ENCODE measurements around the gene TMEM108.
"Not testable (repeated sequence)": the region's sequence is repeated elsewhere in the genome, so short reads cannot be mapped to it uniquely, and the experiment has no call there.

The TMEM108 gene

DNA sequence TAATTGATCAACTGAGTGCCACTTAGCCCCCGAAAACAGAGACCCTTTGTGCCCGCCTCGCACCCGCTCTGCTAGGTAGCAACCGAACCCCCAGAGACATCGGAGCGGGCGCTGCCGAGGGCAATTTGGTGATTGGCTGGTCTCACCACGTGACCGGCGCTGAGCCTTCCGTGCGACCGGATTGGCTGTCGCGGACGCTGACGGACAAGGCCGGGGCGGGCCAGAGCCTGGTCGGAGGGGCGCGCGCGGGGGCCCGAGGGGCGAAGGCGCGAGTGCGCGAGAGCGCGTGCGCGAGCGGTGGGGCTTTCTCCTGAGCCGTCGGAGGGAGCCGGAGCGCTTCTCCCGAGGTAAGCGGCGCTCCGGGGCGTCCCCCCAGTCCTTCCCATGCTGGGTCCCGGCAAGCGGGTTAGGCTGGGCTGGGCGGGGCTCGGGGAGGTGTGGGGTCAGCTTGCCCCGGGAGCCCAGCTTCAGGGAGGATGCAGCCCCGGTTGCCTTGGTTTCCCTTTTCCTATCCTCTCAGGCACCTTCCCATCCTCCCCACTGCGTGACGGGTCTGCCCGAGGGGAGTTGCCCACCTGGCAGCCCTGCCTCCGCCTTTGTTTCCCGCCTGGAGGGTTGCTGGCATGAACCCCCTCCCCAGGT lies at the start of gene TMEM108:
TMEM108 (plus strand) TSS at position 303 of the 642 bp plus-strand sequence.
- peak; percentile 88 for ATAC-seq
- peak; percentile 41; the same call in 1 of the 2 replicates for TF ChIP-seq TSHZ2 (CRISPR knock-in tag; IDR thresholded peaks at IDR 0.05)
- TF ChIP-seq PPARA (CRISPR knock-in tag; IDR thresholded peaks at IDR 0.05; ENCODE audit: borderline replicate concordance): no peak

DNA sequence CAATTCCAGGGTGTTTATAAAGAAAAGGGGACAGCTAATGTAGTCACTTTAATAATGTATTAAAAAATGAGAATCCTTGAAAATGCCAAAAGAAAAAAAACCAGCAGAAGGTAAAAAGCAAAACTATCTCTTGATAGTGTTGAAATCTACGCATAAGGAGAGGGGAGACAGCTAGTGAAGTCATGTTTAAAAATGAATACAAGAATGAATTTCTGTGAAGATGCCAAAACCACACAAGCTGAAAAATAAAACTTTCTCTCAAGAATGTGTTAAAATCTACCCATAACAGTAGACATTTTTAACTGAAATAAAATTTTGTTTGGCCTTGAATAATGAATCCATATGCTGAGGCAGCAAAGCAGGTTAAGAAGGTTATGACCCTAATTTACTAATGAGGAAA lies 42.2 kb upstream of the TMEM108 start:
- TF ChIP-seq BACH2 (CRISPR knock-in tag; IDR thresholded peaks at IDR 0.05; ENCODE audit: borderline replicate concordance) (no peak), PPARA (CRISPR knock-in tag; IDR thresholded peaks at IDR 0.05; ENCODE audit: borderline replicate concordance) (no peak), ARNTL (CRISPR knock-in tag; IDR thresholded peaks at IDR 0.05; ENCODE audit: borderline replicate concordance, low read depth) (no peak), CSRNP3 (CRISPR knock-in tag; IDR thresholded peaks at IDR 0.05) (no peak), ZNF8 (CRISPR knock-in tag; IDR thresholded peaks at IDR 0.05) (no peak), CSDC2 (CRISPR knock-in tag; IDR thresholded peaks at IDR 0.05) (no peak), SNAI2 (CRISPR knock-in tag; IDR thresholded peaks at IDR 0.05) (no peak), POU6F1 (CRISPR knock-in tag; IDR thresholded peaks at IDR 0.05; ENCODE audit: borderline replicate concordance, low read depth) (no peak), ZNF565 (CRISPR knock-in tag; conservative IDR thresholded peaks at IDR 0.05; ENCODE audit: low read depth) (no peak), OSR1 (CRISPR knock-in tag; IDR thresholded peaks at IDR 0.05) (no peak), ESRRG (CRISPR knock-in tag; IDR thresholded peaks at IDR 0.05) (no peak), TCF4 (CRISPR knock-in tag; IDR thresholded peaks at IDR 0.05; ENCODE audit: borderline replicate concordance) (no peak), ZFP30 (CRISPR knock-in tag; IDR thresholded peaks at IDR 0.05) (no peak), TOX (CRISPR knock-in tag; IDR thresholded peaks at IDR 0.05; ENCODE audit: borderline replicate concordance) (no peak), ZFP3 (CRISPR knock-in tag; IDR thresholded peaks at IDR 0.05) (no peak), ISL1 (CRISPR knock-in tag; IDR thresholded peaks at IDR 0.05) (no peak), GLIS3 (CRISPR knock-in tag; IDR thresholded peaks at IDR 0.05) (no peak)

GRCh38 chr3:132997404-132998185 lies 40.6 kb upstream of the TMEM108 start:
- TF ChIP-seq ZFP3 (CRISPR knock-in tag; IDR thresholded peaks at IDR 0.05) (no peak), CSDC2 (CRISPR knock-in tag; IDR thresholded peaks at IDR 0.05) (no peak), POU6F1 (CRISPR knock-in tag; IDR thresholded peaks at IDR 0.05; ENCODE audit: borderline replicate concordance, low read depth) (no peak), CSRNP3 (CRISPR knock-in tag; IDR thresholded peaks at IDR 0.05) (no peak), OSR1 (CRISPR knock-in tag; IDR thresholded peaks at IDR 0.05) (no peak), RARB (CRISPR knock-in tag; IDR thresholded peaks at IDR 0.05) (no peak), PPARA (CRISPR knock-in tag; IDR thresholded peaks at IDR 0.05; ENCODE audit: borderline replicate concordance) (no peak), ZNF8 (CRISPR knock-in tag; IDR thresholded peaks at IDR 0.05) (no peak), BACH2 (CRISPR knock-in tag; IDR thresholded peaks at IDR 0.05; ENCODE audit: borderline replicate concordance) (no peak), GLIS3 (CRISPR knock-in tag; IDR thresholded peaks at IDR 0.05) (no peak), CREB5 (CRISPR knock-in tag; IDR thresholded peaks at IDR 0.05; ENCODE audit: low read depth) (no peak), ARNTL (CRISPR knock-in tag; IDR thresholded peaks at IDR 0.05; ENCODE audit: borderline replicate concordance, low read depth) (no peak), ZNF70 (CRISPR knock-in tag; IDR thresholded peaks at IDR 0.05) (no peak), TOX (CRISPR knock-in tag; IDR thresholded peaks at IDR 0.05; ENCODE audit: borderline replicate concordance) (no peak)
- ATAC-seq: no peak

More for the DNA sequence above, 42.2 kb upstream of the TMEM108 start:
- no peak for ATAC-seq

DNA sequence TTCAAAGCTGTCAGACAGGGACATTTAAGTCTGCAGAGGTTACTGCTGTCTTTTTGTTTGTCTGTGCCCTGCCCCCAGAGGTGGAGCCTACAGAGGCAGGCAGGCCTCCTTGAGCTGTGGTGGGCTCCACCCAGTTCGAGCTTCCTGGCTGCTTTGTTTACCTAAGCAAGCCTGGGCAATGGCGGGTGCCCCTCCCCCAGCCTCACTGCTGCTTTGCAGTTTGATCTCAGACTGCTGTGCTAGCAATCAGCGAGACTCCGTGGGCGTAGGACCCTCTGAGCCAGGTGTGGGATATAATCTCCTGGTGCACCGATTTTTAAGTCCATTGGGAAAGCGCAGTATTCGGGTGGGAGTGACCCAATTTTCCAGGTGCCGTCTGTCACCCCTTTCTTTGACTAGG lies 33.2 kb upstream of the TMEM108 start:
- not testable (repeated sequence) for ATAC-seq
